Stimulated activated naive CD4-positive, alpha-beta T cell treated with Interleukin-2 at 50 U/mL for 16 hours (primary cell): ENCODE results near the gene OXCT1.
"Not testable (repeated sequence)": the region's sequence is repeated elsewhere in the genome, so short reads cannot be mapped to it uniquely, and the experiment has no call there.

Experiments
- DNase-seq: peaks from one replicate; lab custom pipeline; 2025; lab: John Stamatoyannopoulos, UW

OXCT1 gene

GRCh38 chr5:41874512-41875060, 4.4 kb upstream of the OXCT1 start:
- DNase-seq: no peak

- no peak for DNase-seq
Observed at GRCh38 chr5:41871852-41872251, 1.6 kb upstream of the OXCT1 start.

DNA sequence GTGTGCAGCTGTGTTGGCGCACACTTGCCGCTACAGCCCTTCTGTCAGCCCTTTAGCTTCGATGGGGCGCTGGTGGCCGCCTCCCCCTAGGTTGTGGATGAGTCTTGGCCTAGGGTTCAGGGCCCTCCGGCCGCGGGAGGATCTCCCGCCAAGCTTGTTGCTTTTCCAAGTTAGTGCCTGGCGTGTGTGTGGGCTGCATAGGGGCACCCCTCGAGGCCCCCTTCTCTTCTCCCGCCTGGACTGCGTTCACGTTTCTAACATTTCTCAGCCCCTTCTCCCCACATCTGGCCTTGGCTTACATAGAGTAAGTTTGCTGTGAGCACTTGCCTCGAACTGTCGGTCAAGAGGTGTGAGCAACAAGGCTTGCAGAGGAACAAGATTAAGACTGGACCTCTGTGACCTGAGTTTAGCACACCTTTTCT, 413 bp upstream of the OXCT1 start:
- DNase-seq: no peak

DNA sequence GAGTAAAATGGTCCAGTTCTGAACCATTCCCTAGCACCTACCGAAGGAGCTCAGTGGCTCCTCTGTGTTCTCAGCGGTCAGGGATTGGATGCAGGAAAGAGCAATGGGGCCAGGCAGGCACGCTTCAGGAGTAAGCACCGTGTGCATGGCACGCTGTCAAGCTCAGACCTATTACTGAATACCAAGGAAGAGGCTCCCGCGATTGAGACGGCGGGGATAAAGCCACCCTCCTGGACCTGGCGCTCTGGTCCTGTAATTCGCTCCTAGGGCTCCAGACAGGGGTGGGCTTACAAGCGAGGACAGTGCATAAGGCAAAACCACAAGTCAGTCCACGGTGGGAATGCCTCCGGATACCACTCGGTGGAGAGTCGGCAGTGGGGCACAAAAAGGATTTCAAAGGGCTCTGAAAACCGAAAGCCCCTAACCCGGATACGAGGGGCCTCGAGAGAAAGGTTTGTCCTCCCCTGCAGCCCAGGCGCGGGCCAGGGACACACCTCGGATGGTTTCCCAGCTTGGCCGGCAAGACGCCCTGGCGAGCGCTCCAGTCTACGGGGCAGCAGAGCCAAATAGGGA, 988 bp downstream of the OXCT1 start:
- DNase-seq: no peak

DNA sequence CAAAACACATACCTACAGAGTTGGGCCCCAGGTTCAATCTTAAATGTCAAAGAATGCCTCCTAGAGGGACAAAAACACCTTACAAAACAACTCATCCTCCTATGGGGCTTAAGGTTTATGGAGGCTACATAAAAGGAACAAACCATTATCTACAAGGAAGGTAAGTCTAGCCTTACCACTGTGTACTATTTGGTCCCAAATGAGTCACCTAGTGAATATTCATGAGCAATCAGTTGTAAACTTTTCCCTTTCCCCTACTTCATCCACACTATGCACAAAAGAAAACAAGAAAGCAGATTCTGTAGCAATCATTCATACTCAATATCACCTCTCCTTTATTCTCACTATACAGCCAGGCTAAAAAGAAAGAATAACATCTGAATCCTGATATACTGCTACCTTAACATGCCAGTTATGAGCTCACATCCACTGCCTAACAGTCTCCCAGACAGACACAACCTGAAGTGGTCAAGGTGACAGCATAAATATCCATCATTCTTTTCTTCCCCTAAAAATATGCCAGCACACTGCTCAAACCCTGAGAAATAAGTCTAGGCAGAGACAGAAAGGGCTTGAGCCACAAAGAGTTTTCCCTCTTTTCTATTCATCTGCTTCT, 6.2 kb downstream of the OXCT1 start:
- no peak for DNase-seq

DNA sequence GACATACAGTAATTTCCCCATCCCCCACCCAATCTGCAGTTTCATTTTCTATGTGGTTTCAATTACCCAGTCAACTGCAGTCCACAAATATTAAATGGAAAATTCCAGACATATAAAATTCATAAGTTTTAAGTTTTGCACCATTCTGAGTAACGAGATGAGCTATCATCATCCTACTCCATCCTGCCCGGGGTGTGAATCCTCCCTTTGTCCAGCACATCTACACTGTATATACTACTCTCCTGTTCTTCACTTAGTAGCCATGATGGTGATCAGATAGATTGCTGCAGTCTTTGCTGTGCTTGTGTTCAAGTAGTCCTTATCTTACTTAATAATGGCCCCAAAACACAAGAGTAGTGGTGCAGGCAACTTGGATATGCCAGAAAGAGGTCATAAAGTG, 11.3 kb downstream of the OXCT1 start:
- no peak for DNase-seq

DNA sequence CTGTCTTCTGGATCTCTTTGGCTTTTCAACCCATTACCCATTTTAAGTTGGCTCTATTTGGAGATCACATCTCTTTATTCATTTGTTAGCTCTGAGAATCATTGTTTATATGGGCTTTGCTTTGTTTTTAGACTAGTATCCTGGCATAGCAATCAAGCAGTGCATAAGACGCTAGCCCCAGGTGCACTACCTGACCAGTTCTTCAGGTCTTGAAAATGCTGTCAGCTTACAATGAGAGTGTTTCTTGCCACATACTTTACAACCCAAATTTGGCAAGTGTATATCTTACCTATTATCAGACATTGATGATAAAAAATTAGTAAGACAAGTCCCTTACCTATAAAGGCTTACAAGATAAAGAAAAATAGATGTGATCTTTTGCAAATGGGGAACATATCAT, 12.2 kb downstream of the OXCT1 start:
- DNase-seq: no peak

DNA sequence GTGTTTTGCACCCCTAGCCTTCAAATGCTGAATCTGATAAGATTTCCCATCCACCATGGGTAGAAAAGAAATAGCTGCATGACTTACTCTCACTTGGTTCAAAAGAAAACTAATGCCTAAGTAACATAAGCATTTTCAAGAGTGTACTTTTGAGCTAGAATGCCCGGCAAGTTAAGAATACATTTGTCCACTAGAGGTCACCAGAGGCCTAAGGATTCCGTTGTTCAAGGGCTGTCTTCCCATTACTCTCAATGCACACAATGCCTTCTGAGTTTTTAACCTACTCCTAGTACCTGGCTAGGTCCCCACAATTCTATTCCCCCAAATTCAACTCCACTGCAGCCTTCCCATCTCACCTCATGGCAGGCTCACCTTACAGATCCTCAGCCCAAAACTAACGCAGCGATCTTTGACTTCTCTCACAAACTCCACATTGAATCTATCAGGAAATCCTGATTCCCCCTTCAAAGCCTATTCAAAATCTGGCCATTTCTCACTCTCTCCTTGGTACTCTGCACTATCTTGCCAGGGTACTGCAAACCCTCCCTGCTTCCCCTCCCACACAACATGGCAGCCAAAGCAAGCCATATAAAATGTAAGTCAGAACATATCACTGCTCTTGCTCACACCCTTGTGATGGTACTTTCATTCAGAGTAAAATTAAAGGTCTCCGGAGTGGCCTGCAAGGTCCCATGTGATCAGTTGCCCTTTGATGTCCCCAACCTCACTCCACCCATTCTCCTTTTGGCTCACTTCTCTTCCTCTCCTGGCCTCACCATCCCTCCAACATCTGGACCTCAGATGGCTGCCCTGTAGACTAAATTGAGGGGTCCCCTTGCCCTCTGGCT, 13.4 kb downstream of the OXCT1 start:
- peak; percentile 21 for DNase-seq

GRCh38 chr5:41852293-41852692, 17.9 kb downstream of the OXCT1 start:
- no peak for DNase-seq

DNA sequence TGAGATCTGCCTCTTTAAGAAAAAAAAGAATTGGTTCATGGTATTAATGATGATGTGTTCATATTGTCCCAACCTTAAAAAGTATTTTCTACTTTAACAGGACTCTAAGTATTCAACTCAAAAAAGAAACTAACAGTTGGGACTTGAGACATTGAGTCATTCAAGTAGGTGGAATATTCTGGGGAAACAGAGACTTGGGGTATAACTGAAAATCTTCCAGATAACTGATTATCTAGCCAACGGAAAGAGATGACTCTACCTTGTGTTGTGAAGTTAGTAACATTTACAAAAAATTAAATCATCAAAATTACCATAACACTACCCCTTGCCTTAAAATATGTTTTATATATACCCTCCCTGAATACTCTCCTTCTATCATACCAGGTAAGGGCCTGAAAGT, 19.1 kb downstream of the OXCT1 start:
- DNase-seq: no peak

- DNase-seq: no peak
Observed at GRCh38 chr5:41848983-41849382, 21.2 kb downstream of the OXCT1 start.

DNA sequence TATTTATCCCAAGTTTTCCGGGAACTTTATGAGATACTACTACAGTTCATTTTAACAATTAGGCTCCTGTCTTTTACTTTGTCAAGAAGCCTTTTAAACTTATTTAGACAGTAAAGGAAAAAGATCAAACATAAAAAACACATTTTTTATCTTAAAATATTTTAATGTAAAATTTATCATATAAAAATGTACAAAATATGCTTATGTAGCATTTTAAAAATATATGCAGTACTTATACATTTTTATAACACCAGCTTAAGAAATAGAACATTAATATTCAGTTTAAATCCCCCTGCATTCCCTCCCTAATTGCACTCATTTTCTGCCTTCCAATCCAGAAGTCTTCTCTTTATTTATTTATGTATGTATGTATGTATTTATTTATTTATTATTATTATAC, 24.5 kb downstream of the OXCT1 start:
- not testable (repeated sequence) for DNase-seq

DNA sequence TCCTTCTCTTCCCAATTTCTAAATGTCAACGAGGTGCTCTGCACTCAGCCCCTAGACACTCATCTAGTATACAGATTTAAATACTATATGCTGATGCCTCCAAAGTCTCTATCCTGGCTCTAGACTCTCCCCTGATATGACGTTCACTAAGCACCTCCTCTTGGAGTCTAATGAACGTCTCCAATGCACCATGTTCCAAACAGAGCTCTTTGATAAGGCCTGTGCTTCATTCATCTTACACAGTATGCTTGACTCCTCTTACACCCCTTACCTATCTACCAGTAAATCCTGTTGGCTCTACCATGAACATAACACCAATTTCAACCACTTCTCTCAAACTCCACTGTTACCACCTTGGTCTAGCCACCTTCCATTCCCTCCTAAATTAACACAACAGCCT, 25.7 kb downstream of the OXCT1 start:
- DNase-seq: no peak

DNA sequence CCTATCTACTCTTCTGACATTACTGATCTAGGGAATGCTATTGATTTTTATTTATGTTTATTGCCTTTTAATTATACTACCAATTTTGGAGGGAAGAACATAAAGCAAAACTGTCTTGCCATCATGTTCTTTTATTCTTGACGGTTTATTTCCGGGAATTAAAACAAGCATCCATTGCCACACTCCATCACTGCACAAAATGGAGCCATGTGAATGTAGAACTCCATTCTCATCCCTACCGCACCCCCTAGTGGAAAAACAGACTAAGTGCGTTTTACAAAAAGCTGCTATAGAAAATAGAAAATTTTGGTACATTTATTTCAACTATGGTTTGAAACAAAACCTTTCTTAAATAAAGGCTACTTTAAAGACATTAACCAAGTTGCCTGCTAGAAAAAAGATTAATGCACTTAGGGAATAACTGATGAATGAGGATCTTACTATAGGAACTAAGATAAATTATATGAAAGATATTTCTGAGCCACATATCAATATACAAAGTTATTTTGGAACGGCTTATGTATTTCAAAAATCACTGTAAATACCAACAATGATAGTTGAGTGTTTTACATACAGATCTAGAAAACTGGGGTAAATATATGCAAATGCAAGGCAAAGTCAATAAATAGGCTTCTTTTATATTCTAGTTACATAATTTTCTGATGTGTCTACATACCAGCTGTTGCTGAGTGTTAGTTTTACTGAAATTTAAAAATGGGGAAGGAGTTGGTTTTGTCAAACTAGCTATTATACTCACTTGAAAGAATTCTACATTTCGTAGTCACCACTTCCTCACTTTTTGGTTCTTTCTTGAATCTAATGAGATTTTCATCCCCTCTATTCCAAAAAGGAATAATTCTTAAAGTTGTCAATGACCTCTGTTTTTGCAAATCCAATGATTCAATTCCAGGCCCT, 26.5 kb downstream of the OXCT1 start:
- DNase-seq: no peak

DNA sequence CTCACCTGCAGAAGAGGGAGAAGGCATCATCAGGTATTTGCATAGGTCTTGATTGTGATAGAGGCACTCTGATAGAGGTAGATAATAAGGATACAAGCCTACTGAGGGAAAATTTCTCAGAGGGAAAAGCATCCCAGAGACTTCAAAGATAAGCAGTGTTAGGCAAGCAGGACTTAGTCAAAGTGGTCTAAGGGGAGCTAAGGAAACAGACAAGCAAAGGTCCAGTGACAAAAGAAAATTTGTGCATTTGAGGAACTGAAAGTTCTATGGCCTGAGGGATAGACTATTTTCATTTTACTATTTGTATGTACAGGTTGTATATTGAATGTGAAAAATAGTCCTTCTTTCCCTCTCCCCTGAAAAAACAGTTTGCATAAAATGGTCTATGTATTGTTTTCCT, 27.4 kb downstream of the OXCT1 start:
- no peak for DNase-seq

DNA sequence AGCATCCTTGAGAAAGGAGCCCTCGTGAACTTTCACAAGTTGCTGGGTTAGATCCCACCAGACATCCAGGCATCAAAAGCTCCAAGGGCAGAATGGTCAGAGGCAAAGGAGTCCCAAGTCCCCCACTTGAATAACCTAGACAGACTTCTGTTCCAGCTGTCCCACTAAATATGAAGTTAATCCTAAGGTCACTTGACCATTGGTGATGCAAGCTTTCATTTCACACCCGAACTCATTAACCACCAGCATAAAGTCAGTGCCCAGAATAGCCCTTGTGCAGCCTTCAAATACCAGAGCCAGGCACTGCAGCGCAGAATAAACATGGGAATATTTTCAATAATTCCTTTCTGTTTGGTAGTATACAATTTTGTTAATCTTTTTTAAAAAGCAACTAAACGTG, 28.9 kb downstream of the OXCT1 start:
- no peak for DNase-seq

- no peak for DNase-seq
Observed at GRCh38 chr5:41840251-41840650, 30.0 kb downstream of the OXCT1 start.

DNA sequence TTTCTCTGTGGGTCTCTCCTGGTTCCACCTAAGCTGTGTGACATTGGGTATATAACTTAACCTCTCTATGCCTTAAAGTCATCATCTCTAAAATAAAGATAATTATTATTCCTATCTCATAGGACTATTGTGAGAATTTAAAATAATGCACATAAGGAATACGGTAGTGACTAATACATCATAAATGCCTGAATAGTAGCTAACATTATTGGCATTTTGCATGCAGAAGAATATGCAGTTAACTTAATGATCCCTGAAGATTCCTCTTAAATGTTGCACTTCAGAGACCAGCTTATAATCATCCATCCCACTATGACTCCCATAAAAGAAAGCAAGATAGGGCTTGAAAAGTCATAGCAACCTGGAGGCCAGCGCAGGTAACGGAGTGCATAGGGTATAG, 32.4 kb downstream of the OXCT1 start:
- DNase-seq: no peak

GRCh38 chr5:41835645-41836044, 34.6 kb downstream of the OXCT1 start:
- DNase-seq: no peak

DNA sequence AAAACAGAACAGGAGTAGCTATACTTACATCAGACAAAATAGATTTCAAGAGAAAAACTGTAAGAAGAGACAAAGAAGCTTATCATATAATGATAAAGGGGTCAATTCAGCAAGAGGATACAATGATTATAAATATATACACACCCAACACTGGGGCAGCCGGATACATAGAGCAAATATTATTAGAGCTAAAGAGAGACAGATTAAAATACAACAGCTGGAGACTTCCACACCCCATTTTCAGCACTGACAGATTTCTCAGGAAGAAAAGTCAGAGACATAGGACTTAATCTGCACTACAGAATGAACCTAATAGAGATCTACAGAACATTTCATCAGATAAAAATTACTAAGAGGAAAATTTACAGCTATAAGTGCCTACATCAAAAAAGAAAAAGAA, 35.7 kb downstream of the OXCT1 start:
- DNase-seq: no peak

DNA sequence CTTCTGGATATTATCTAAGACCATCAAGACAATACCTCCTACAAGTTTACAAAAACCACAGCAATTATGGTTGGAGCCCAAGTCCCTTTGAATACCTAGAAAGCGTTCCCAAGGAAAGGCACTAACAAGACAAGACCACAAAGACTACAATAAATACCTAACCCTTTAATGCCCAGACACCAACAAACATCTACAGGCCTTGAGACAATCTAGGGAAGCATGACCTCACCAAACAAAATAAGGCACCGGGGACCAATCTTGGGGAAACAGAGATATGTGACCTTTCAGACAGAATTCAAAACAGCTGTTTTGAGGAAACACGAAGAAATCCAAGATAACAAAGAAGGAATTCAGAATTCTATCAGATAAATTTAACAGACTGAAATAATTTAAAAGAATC, 37.8 kb downstream of the OXCT1 start:
- DNase-seq: no peak

- DNase-seq: no peak
Observed at GRCh38 chr5:41831155-41831554, 39.1 kb downstream of the OXCT1 start.
